ENCODE measurements around the gene DCST2. TPM values are rescaled to one million over a fixed set of nuclear protein-coding genes. Genes with fewer than 3 reads are reported as not detected.

The DCST2 gene
- total RNA-seq, 3 donors from 2014 or later: 1.7 to 3.3 (median 2.3) TPM

DNA sequence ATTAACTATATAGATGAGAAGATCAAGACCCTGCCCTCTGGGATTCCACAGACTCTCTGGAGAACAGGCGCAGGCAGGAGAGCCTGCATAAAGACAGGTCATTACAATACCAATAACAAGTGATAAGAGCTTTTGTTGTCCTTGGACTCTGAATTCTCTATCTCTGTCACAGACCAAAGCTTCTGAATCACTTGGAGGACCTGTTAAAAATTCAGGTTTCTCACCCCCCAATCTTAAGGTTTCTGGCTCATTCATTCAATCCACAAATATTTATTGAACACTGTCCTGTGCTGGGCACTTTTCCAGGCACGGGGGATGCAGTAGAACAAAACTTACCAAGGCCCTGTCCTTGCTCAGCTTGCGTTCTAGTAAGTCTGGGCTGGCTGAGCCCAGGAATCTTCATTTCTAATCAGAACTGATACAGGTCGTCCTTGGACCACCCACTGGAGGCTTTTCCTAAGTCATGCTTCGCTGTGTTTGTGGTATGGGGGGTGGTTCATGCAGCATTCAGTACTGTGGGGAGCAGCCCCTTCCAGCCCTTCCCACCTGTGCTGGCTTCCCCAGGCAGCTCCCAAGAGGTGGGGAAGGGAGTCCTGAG, 31.4 kb upstream of the DCST2 start:
- Histone ChIP-seq H3K9me3 (no peaks in the 10 kb centered on the region), H3K36me3 (ENCODE audit: low read depth) (no peaks in the 10 kb centered on the region), H3K4me3 (no peak overlapping the region), H3K4me1 (ENCODE audit: low read depth) (peaks cover 32% of the 10 kb centered on the region)
- intact Hi-C loops (cut with DNase I, micrococcal nuclease): no loop called here
- DNase-seq: peak in 1 of 3 donors; percentile 33
- TF ChIP-seq CTCF (IDR thresholded peaks at IDR 0.05): no peak
- ATAC-seq: no peak

GRCh38 chr1:155064111-155064831, 30.7 kb upstream of the DCST2 start:
- Histone ChIP-seq H3K4me1 (ENCODE audit: low read depth) (peaks cover 28% of the 10 kb centered on the region), H3K4me3 (peak overlapping the region; percentile 65), H3K9me3 (no peaks in the 10 kb centered on the region), H3K36me3 (ENCODE audit: low read depth) (no peaks in the 10 kb centered on the region)
- TF ChIP-seq CTCF (IDR thresholded peaks at IDR 0.05): no peak
- DNase-seq (peak in 2 of 3 donors; percentile 48 to 65), ATAC-seq (peak; percentile 9)
- intact Hi-C loops (cut with DNase I, micrococcal nuclease): no loop called here

- peaks cover 28% of the 10 kb centered on the region for H3K4me1 ChIP-seq (ENCODE audit: low read depth)
- H3K36me3 ChIP-seq (ENCODE audit: low read depth): no peaks in the 10 kb centered on the region
- H3K4me3 ChIP-seq: peak within 1 kb of the TSS; percentile 65
- TF ChIP-seq CTCF (IDR thresholded peaks at IDR 0.05): no peak
- DNase-seq (peak; percentile 91 to 93 (median 93)), ATAC-seq (peak; percentile 91)
- intact Hi-C loops (cut with DNase I, micrococcal nuclease): no loop called here
- H3K9me3 ChIP-seq: no peaks in the 10 kb centered on the region
Observed at GRCh38 chr1:155063550-155064110, 30.0 kb upstream of the DCST2 start, which contains the start of gene EFNA4. TSS of gene EFNA4 (plus strand) at chr1:155063740. CDS start at chr1:155063824, 84 bp downstream.

- no peaks in the 10 kb centered on the region for H3K9me3 ChIP-seq
- peak; percentile 61 for ATAC-seq
- H3K4me1 ChIP-seq (ENCODE audit: low read depth): peaks cover 28% of the 10 kb centered on the region
- peak; percentile 83 for TF ChIP-seq CTCF (IDR thresholded peaks at IDR 0.05)
- H3K36me3 ChIP-seq (ENCODE audit: low read depth): no peaks in the 10 kb centered on the region
- no peak overlapping the region for H3K4me3 ChIP-seq
- intact Hi-C loops (cut with DNase I, micrococcal nuclease): no loop called here
- peak; percentile 83 to 90 (median 87) for DNase-seq
Observed at GRCh38 chr1:155062702-155063411, 29.3 kb upstream of the DCST2 start.

DNA sequence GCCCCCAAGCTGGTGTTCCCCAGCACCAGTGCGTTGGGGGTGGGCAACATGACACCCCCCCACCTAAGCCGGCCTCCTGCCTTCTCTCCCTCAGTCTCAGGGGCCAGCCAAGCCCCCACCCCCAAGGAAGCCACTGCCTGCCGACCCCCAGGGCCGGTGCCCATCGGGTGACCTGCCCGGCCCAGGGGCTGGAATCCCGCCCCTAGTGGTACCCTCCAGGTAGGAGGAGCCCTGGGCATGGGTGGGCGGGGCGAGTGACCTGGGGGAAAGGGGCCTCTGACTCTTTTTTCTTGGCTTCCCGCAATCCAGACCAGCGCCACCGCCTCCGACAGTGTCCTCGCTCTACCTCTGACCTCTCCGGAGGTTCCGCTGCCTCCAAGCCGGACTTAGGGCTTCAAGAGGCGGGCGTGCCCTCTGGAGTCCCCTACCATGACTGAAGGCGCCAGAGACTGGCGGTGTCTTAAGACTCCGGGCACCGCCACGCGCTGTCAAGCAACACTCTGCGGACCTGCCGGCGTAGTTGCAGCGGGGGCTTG, 28.6 kb upstream of the DCST2 start:
- intact Hi-C loops (cut with DNase I, micrococcal nuclease): no loop called here
- peaks cover 28% of the 10 kb centered on the region for H3K4me1 ChIP-seq (ENCODE audit: low read depth)
- DNase-seq: peak; percentile 37 to 75 (median 64)
- no peak for ATAC-seq
- H3K4me3 ChIP-seq: no peak overlapping the region
- no peaks in the 10 kb centered on the region for H3K36me3 ChIP-seq (ENCODE audit: low read depth)
- TF ChIP-seq CTCF (IDR thresholded peaks at IDR 0.05): no peak
- no peaks in the 10 kb centered on the region for H3K9me3 ChIP-seq
